Measurements from ENCODE around the gene AGPAT1. TPM values are rescaled to one million over a fixed set of nuclear protein-coding genes. Genes with fewer than 3 reads are reported as not detected.

Gene AGPAT1
- polyA plus RNA-seq, 1 of the 3 experiments (the other 2 are of a cell fraction) = 118 TPM

- Histone ChIP-seq H3K36me3 (replicated peaks in 1 of 2; ENCODE audit: control insufficient read depth in 1 of 2, insufficient read depth in 2 of 2, low read length in 1 of 2) (no peaks in the 10 kb centered on the region), H3K4me1 (ENCODE audit: control insufficient read depth in 1 of 2, insufficient read depth in 2 of 2, low read depth in 1 of 2, low read length in 1 of 2) (no peaks in the 10 kb centered on the region), H3K9me3 (no peaks in the 10 kb centered on the region), H2AFZ (ENCODE audit: low read depth) (no peak overlapping the region), H3K27ac (ENCODE audit: low read depth in 2 of 2, low read length in 1 of 2) (no peak overlapping the region), H3K79me2 (ENCODE audit: insufficient read depth) (no peaks in the 10 kb centered on the region), H4K20me1 (ENCODE audit: insufficient read depth) (no peaks in the 10 kb centered on the region), H3K4me3 (ENCODE audit: low read depth in 2 of 2, low read length in 1 of 2) (no peak overlapping the region), H3K4me2 (no peak overlapping the region), H3K9me2 (no peaks in the 10 kb centered on the region), H3F3A (replicated peaks; ENCODE audit: insufficient read depth) (no peaks in the 10 kb centered on the region), H3K9ac (no peak overlapping the region), H3K27me3 (ENCODE audit: insufficient read depth) (peaks cover 87% of the 10 kb centered on the region)
- CTCF ChIA-PET = no interaction called here
- DNase-seq = no peak
- POLR2A ChIA-PET = no interaction called here
- WGBS (ENCODE audit: low lambda C conversion rate) = 5% methylated on average over 4 of the region's 7 CpGs
- TF ChIP-seq EP300 (IDR thresholded peaks at IDR 0.05; ENCODE audit: borderline replicate concordance in 1 of 2, low read depth in 1 of 2, low read length in 1 of 2) (no peak), SIN3A (IDR thresholded peaks at IDR 0.05; ENCODE audit: borderline replicate concordance, low read depth, low read length) (no peak), NRF1 (IDR thresholded peaks at IDR 0.05; ENCODE audit: low read depth, low read length) (no peak), TAF1 (IDR thresholded peaks at IDR 0.05; ENCODE audit: borderline replicate concordance, low read depth, low read length) (no peak), GATA2 (CRISPR knock-in tag; IDR thresholded peaks at IDR 0.05) (no peak), FOXJ3 (CRISPR knock-in tag; IDR thresholded peaks at IDR 0.05) (no peak), MEF2A (IDR thresholded peaks at IDR 0.05; ENCODE audit: borderline replicate concordance, low read depth) (no peak), RCOR1 (IDR thresholded peaks at IDR 0.05; ENCODE audit: low read length) (no peak), PBX3 (IDR thresholded peaks at IDR 0.05) (no peak), RAD21 (IDR thresholded peaks at IDR 0.05; ENCODE audit: low read length) (no peak), JUND (IDR thresholded peaks at IDR 0.05) (no peak), ELF1 (IDR thresholded peaks at IDR 0.05) (no peak), RFX5 (IDR thresholded peaks at IDR 0.05; ENCODE audit: low read length) (no peak), SMC3 (IDR thresholded peaks at IDR 0.05; ENCODE audit: low read depth, low read length) (no peak), FOXM1 (IDR thresholded peaks at IDR 0.05; ENCODE audit: low read depth) (no peak), CHD2 (IDR thresholded peaks at IDR 0.05; ENCODE audit: low read length, partially characterized antibody) (no peak)
These were observed 42.3 kb upstream of the AGPAT1 start for GRCh38 chr6:32218167-32218566.

GRCh38 chr6:32216998-32217397 lies 41.1 kb upstream of the AGPAT1 start:
- no peak for TF ChIP-seq EP300 (IDR thresholded peaks at IDR 0.05; ENCODE audit: borderline replicate concordance in 1 of 2, low read depth in 1 of 2, low read length in 1 of 2)
- no peak for TF ChIP-seq MEF2A (IDR thresholded peaks at IDR 0.05; ENCODE audit: borderline replicate concordance, low read depth)
- TF ChIP-seq NFIC (IDR thresholded peaks at IDR 0.05; ENCODE audit: borderline replicate concordance) = no peak
- TF ChIP-seq POLR2AphosphoS5 (IDR thresholded peaks at IDR 0.05; ENCODE audit: low read depth, low read length) = no peak
- no peak for TF ChIP-seq REST (IDR thresholded peaks at IDR 0.05; ENCODE audit: low read depth, low read length)
- TF ChIP-seq SIN3A (IDR thresholded peaks at IDR 0.05; ENCODE audit: borderline replicate concordance, low read depth, low read length) = no peak
- H3K4me1 ChIP-seq (ENCODE audit: control insufficient read depth in 1 of 2, insufficient read depth in 2 of 2, low read depth in 1 of 2, low read length in 1 of 2) = no peaks in the 10 kb centered on the region
- WGBS (ENCODE audit: low lambda C conversion rate) = 29% methylated on average over 11 of the region's 11 CpGs
- H3K27me3 ChIP-seq (ENCODE audit: insufficient read depth) = peaks cover 93% of the 10 kb centered on the region
- CTCF ChIA-PET = interaction anchor here (0.6 kb wide), 1 partner anchor 631 kb away, joined by 3 read pairs; the partner anchor contains the start of gene LST1
- no peak overlapping the region for H3K4me3 ChIP-seq (ENCODE audit: low read depth in 2 of 2, low read length in 1 of 2)
- no peak overlapping the region for H3K9ac ChIP-seq
- POLR2A ChIA-PET = no interaction called here
- H3F3A ChIP-seq (replicated peaks; ENCODE audit: insufficient read depth) = no peaks in the 10 kb centered on the region
- H3K36me3 ChIP-seq (replicated peaks in 1 of 2; ENCODE audit: control insufficient read depth in 1 of 2, insufficient read depth in 2 of 2, low read length in 1 of 2) = no peaks in the 10 kb centered on the region
- no peaks in the 10 kb centered on the region for H4K20me1 ChIP-seq (ENCODE audit: insufficient read depth)
- H3K9me3 ChIP-seq = no peaks in the 10 kb centered on the region
- no peak overlapping the region for H3K27ac ChIP-seq (ENCODE audit: low read depth in 2 of 2, low read length in 1 of 2)
- H3K4me2 ChIP-seq = no peak overlapping the region
- H3K9me2 ChIP-seq = no peaks in the 10 kb centered on the region
- no peak for DNase-seq
- H2AFZ ChIP-seq (ENCODE audit: low read depth) = no peak overlapping the region
- no peaks in the 10 kb centered on the region for H3K79me2 ChIP-seq (ENCODE audit: insufficient read depth)

All from SK-N-SH (cell line).